OCI-LY1 (cell line): Measurements from ENCODE around the gene C17orf78.
"Not testable (repeated sequence)": the region's sequence is repeated elsewhere in the genome, so short reads cannot be mapped to it uniquely, and the experiment has no call there.

ENCODE experiments used
- H2AFZ ChIP-seq: fragments of 200-600 bp; sonication (generic), shearing (Covaris generic); 2 replicates; pipeline ENCODE4 v1.6.0; 2014; ENCODE audit warnings: antibody characterized with exemption, mild to moderate bottlenecking, low read length
- H3F3A ChIP-seq: fragments of 200-600 bp; sonication (generic), shearing (Covaris generic); 2 replicates; pipeline ENCODE4 v1.6.0; 2014; ENCODE audit warnings: mild to moderate bottlenecking, antibody characterized with exemption, low read length, moderate library complexity; ENCODE audit not compliant: insufficient read depth
- H3K27ac ChIP-seq: fragments of 200-600 bp; sonication (generic); 2 replicates; pipeline ENCODE4 v1.5.1; 2014; ENCODE audit warnings: low read length, mixed run types, mild to moderate bottlenecking, low read depth; ENCODE audit not compliant: poor library complexity, severe bottlenecking
- H3K27me3 ChIP-seq: fragments of 200-600 bp; sonication (generic); 2 replicates; pipeline ENCODE4 v1.6.0; 2014; ENCODE audit warnings: antibody characterized with exemption, mild to moderate bottlenecking, low read length, moderate library complexity; ENCODE audit not compliant: insufficient read depth
- H3K36me3 ChIP-seq: fragments of 200-600 bp; sonication (generic); 2 replicates; pipeline ENCODE4 v1.6.1; 2014; ENCODE audit warnings: mild to moderate bottlenecking, antibody characterized with exemption, low read length, moderate library complexity, mixed read lengths; ENCODE audit not compliant: insufficient read depth
- H3K4me1 ChIP-seq: fragments of 200-600 bp; sonication (generic); 2 replicates; pipeline ENCODE4 v1.5.1; 2014; ENCODE audit warnings: mild to moderate bottlenecking, low read length, moderate library complexity; ENCODE audit not compliant: insufficient read depth, severe bottlenecking
- H3K4me2 ChIP-seq: fragments of 200-600 bp; sonication (generic), shearing (Covaris generic); 2 replicates; pipeline ENCODE4 v1.6.1; 2014; ENCODE audit warnings: low read length
- H3K4me3 ChIP-seq: fragments of 200-600 bp; sonication (generic); 2 replicates; pipeline ENCODE4 v1.5.1; 2014; ENCODE audit warnings: low read length, low read depth, mild to moderate bottlenecking, mixed read lengths; ENCODE audit not compliant: poor library complexity, severe bottlenecking
- H3K79me2 ChIP-seq: fragments of 200-600 bp; shearing (Covaris generic); 2 replicates; pipeline ENCODE4 v1.6.1; 2016; ENCODE audit warnings: mixed run types, low read length, mixed read lengths; ENCODE audit not compliant: insufficient read depth
- H3K9ac ChIP-seq: fragments of 200-600 bp; sonication (generic), shearing (Covaris generic); 2 replicates; pipeline ENCODE4 v1.6.1; 2014; ENCODE audit warnings: mild to moderate bottlenecking, low read length, mixed read lengths
- H3K9me2 ChIP-seq: fragments of 200-600 bp; sonication (generic), shearing (Covaris generic); 2 replicates; pipeline ENCODE4 v1.6.1; 2014; ENCODE audit warnings: low read depth, mild to moderate bottlenecking, low read length, mixed read lengths
- H3K9me3 ChIP-seq: fragments of 200-600 bp; shearing (Covaris generic); 2 replicates; pipeline ENCODE4 v1.6.1; 2014; ENCODE audit warnings: low read length, mixed read lengths
- H4K20me1 ChIP-seq: fragments of 200-600 bp; sonication (generic), shearing (Covaris generic); 2 replicates; pipeline ENCODE4 v1.6.0; 2016; ENCODE audit warnings: mild to moderate bottlenecking, low read length; ENCODE audit not compliant: insufficient read depth
- CTCF ChIP-seq: fragments of 200-600 bp; sonication (generic), shearing (Covaris generic); IDR thresholded peaks from 2 replicates; pipeline ENCODE4 v1.5.1; 2017; ENCODE audit warnings: mild to moderate bottlenecking, antibody characterized with exemption, low read length, moderate library complexity, mixed read lengths
- EZH2 ChIP-seq: fragments of 200-600 bp; sonication (generic), shearing (Covaris generic); IDR thresholded peaks from 2 replicates; pipeline ENCODE4 v1.8.0; 2017; ENCODE audit warnings: borderline replicate concordance, mixed run types, mild to moderate bottlenecking, antibody characterized with exemption, low read length, moderate library complexity, mixed read lengths

Gene C17orf78

GRCh38 chr17:37393352-37393751, 17.6 kb downstream of the C17orf78 start:
- H3K36me3 ChIP-seq: no peaks in the 10 kb centered on the region
- H3K4me3 ChIP-seq: no peak overlapping the region
- H4K20me1 ChIP-seq: no peaks in the 10 kb centered on the region
- H2AFZ ChIP-seq: no peak overlapping the region
- no peak overlapping the region for H3K27ac ChIP-seq
- no peak overlapping the region for H3K4me2 ChIP-seq
- H3K9me2 ChIP-seq: no peaks in the 10 kb centered on the region
- no peaks in the 10 kb centered on the region for H3K27me3 ChIP-seq
- no peaks in the 10 kb centered on the region for H3K79me2 ChIP-seq
- H3K9me3 ChIP-seq: no peaks in the 10 kb centered on the region
- TF ChIP-seq EZH2: no peak
- no peak overlapping the region for H3K9ac ChIP-seq
- H3F3A ChIP-seq: no peaks in the 10 kb centered on the region
- peaks cover 3% of the 10 kb centered on the region for H3K4me1 ChIP-seq

GRCh38 chr17:37399265-37399803, 23.5 kb downstream of the C17orf78 start:
- peaks cover 3% of the 10 kb centered on the region for H3K4me1 ChIP-seq
- no peaks in the 10 kb centered on the region for H3K27me3 ChIP-seq
- 0 out of 2 replicates have a peak, but pooled peaks cover 3% of the 10 kb centered on the region for H3K36me3 ChIP-seq
- no peak overlapping the region for H3K4me2 ChIP-seq
- no peak overlapping the region for H3K4me3 ChIP-seq
- H3F3A ChIP-seq: no peaks in the 10 kb centered on the region
- H3K9me2 ChIP-seq: no peaks in the 10 kb centered on the region
- H3K79me2 ChIP-seq: no peaks in the 10 kb centered on the region
- TF ChIP-seq EZH2 (no peak), CTCF (no peak)
- H3K27ac ChIP-seq: no peak overlapping the region
- no peaks in the 10 kb centered on the region for H4K20me1 ChIP-seq
- H2AFZ ChIP-seq: no peak overlapping the region
- H3K9me3 ChIP-seq: no peaks in the 10 kb centered on the region
- H3K9ac ChIP-seq: no peak overlapping the region

- Histone ChIP-seq H3K4me3 (no peak overlapping the region), H3K4me2 (no peak overlapping the region), H3K4me1 (peaks cover 15% of the 10 kb centered on the region), H3K79me2 (no peaks in the 10 kb centered on the region), H3K36me3 (0 out of 2 replicates have a peak, but pooled peaks cover 3% of the 10 kb centered on the region), H3K27ac (no peak overlapping the region), H2AFZ (no peak overlapping the region), H3K9me2 (no peaks in the 10 kb centered on the region), H4K20me1 (no peaks in the 10 kb centered on the region), H3K27me3 (no peaks in the 10 kb centered on the region), H3K9me3 (no peaks in the 10 kb centered on the region), H3F3A (no peaks in the 10 kb centered on the region), H3K9ac (no peak overlapping the region)
- no peak for TF ChIP-seq CTCF
- no peak for TF ChIP-seq EZH2
Measured at GRCh38 chr17:37400505-37400904, 24.7 kb downstream of the C17orf78 start.

- H3K79me2 ChIP-seq, H3K27ac ChIP-seq: not testable (repeated sequence)
- H3K4me3 ChIP-seq: peak overlapping the region; percentile 95
Measured at GRCh38 chr17:37405522-37405921, 29.7 kb downstream of the C17orf78 start.

More at GRCh38 chr17:37405522-37405921, 29.7 kb downstream of the C17orf78 start:
- H4K20me1 ChIP-seq, H3K9me3 ChIP-seq, H3F3A ChIP-seq, H2AFZ ChIP-seq, H3K27me3 ChIP-seq, H3K9me2 ChIP-seq: not testable (repeated sequence)
- Histone ChIP-seq H3K9ac (peak overlapping the region; percentile 98), H3K4me1 (peaks cover 30% of the 10 kb centered on the region), H3K36me3 (peaks cover 12% of the 10 kb centered on the region; the same call in 1 of the 2 replicates), H3K4me2 (peak overlapping the region; percentile 99)
